ENCODE data around the gene POLN. TPM values are rescaled to one million over a fixed set of nuclear protein-coding genes. Genes with fewer than 3 reads are reported as not detected.

The POLN gene
- total RNA-seq, 2 experiments from 2014 or later, result 3.3 to 4.0 TPM

DNA sequence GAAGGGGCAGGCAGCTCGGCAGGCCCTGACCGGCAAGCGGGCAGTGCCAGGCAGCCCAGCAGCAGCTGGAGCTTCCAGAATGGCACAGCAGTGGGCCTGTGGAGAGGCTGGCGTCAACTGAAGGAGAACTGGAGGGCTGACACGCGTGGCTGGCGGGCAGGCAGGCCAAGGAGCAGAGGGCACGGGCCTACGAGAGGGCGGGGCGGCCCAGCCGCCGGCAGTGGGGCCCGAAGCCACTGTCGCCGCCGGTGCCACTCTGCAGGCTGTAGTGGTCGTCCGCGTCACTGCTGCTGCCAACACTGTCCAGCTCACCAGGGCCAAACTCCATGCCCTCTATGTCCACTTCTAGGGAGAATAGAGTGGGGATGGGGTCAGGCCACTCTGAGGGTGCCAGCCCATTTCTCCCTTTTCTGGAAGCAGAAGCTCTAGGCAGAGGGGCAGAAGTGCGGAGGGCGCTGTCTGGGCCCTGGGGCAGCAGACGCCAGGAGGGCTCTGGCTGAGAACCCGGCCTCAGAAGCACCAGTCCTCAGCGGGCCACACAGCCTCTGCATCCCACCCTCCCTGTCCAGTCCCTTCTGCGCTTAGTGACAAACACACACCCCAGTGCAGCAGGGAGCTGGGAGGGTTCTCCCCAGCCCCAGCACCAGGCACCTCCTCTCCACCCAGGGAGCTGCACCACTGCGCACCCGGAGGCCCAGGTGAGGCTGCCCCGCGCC is 8.6 kb upstream of the POLN start:
- Mint-ChIP-seq H3K9me3 (no peaks in the 10 kb centered on the region), H3K27me3 (no peaks in the 10 kb centered on the region), H3K36me3 (ENCODE audit: low read depth) (no peaks in the 10 kb centered on the region), H3K4me1 (no peaks in the 10 kb centered on the region), H3K4me3 (no peak overlapping the region), H3K27ac (no peak overlapping the region)
- ChIA-PET POLR2A (interaction anchor here (0.6 to 2.1 kb wide), 2 partner anchors 9 to 165 kb away, joined by 3 to 11 read pairs; partner anchors contain the start of genes HAUS3 and POLN), CTCF (no interaction called here)
- DNase-seq, result peak; percentile 15

DNA sequence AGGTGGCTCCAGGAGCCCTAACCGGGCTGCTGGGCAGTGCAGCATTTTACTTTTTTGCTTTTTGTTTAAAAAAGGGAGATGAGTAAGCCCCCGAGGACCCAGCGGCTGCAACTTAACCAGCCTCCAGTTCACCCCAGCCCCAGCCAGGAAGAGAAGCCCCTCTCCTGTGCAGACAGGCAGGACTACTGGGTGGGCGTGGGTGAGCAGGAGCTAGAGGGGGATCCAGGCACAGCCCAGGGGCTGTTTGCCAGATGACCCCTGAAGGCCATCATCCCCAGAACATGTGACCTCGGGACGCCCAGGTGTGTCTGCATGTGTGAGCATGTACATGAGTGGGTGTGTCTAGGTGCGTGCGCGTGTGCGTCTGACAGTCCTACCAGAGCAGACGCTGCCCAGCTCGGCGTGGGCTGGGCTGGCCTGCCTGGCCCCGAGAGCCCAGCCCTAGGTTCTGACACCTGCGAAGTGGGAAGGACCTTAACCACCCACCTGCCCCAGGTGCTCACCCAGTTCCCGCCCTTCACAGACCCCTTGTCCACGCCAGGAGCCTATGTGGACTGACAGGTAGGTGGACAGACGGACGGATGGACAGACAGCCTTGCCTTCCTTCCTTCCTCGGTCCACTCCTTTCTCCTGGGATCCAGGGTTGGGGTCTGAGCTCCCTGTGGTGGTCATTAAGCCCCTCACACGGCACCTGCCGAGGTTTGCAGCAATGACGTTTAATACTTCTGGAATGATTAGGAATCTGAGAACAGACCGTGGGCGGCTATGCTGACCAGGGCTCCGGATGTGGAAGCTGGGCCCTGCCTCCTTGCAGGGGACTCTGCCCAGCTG is 7.8 kb upstream of the POLN start:
- Mint-ChIP-seq H3K9me3 (no peaks in the 10 kb centered on the region), H3K36me3 (ENCODE audit: low read depth) (no peaks in the 10 kb centered on the region), H3K27ac (no peak overlapping the region), H3K4me1 (peaks cover 6% of the 10 kb centered on the region), H3K27me3 (no peaks in the 10 kb centered on the region), H3K4me3 (no peak overlapping the region)
- DNase-seq, result peak; percentile 11
- ChIA-PET CTCF (no interaction called here), POLR2A (interaction anchor here (0.6 to 2.1 kb wide), 2 partner anchors 9 to 14 kb away, joined by 4 to 11 read pairs; partner anchors contain the start of genes HAUS3 and POLN)

DNA sequence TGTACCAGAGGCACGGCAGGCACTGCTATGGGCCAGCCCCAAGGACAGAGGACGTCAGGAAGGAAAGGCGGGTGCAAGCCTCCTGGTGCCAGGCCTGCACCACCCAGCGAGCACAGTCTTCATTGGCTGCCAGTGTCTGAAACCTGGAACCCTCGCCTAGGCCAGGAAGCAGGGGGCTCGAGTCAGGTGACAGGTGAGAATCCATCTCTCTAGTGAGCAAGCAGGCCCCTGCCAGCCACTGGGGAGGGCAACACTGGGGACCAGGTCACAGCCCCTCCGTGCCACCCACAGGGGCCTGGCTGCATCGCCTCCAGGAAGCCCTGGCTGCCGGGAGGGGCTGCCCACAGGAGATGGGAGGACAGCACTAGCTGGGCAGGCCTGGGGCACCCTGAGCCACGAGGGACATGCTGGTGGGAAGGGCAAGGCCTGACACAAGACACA is 6.9 kb upstream of the POLN start:
- CTCF ChIA-PET, result no interaction called here
- Mint-ChIP-seq H3K27ac (no peak overlapping the region), H3K4me1 (peaks cover 11% of the 10 kb centered on the region), H3K27me3 (no peaks in the 10 kb centered on the region), H3K4me3 (no peak overlapping the region), H3K36me3 (ENCODE audit: low read depth) (no peaks in the 10 kb centered on the region), H3K9me3 (no peaks in the 10 kb centered on the region)
- POLR2A ChIA-PET, result interaction anchor here (0.6 kb wide), 1 partner anchor 15 kb away, joined by 4 read pairs; no protein-coding TSS in a partner anchor
- DNase-seq, result peak; percentile 15

DNA sequence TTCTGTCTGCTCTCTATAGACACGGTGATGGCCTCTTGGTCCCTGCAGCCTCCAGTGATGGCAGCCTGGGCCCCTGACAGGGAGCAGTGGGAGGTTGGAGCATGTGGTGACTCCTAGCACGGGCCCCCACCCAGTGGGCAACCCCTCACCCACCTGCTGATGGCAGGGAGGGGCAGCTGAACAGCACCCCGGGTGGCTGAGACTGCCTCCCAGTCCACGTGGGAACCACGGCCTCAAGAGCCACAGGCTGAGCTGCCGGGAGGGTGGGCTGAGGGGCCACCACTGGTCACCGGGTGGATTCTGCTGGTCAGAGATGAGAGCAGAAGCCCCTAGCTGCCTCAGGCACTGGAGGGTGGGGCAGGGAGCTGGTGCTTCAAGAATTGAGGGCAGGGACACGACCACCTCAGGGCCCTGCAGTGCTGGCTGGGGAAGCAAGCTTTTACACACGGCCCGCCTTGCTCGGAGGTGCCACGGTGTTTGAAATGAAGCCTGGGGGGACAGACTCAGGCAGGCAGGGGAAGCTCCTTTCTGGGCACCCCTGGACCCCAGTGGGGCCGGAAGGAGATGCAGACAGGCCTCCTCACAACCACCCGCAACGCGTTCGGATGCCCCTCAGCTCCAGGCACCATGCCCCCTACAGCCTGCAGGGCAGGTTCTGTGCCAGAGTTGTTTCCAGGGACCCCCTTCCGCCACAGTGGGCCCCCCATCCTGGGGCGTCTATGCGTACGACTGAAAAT is 6.3 kb upstream of the POLN start:
- H3K4me1 Mint-ChIP-seq, result peaks cover 17% of the 10 kb centered on the region
- POLR2A ChIA-PET, result no interaction called here
- no peak overlapping the region for H3K27ac Mint-ChIP-seq
- no peaks in the 10 kb centered on the region for H3K27me3 Mint-ChIP-seq
- DNase-seq, result peak; percentile 14
- CTCF ChIA-PET, result no interaction called here
- no peaks in the 10 kb centered on the region for H3K36me3 Mint-ChIP-seq (ENCODE audit: low read depth)
- no peaks in the 10 kb centered on the region for H3K9me3 Mint-ChIP-seq
- no peak overlapping the region for H3K4me3 Mint-ChIP-seq

DNA sequence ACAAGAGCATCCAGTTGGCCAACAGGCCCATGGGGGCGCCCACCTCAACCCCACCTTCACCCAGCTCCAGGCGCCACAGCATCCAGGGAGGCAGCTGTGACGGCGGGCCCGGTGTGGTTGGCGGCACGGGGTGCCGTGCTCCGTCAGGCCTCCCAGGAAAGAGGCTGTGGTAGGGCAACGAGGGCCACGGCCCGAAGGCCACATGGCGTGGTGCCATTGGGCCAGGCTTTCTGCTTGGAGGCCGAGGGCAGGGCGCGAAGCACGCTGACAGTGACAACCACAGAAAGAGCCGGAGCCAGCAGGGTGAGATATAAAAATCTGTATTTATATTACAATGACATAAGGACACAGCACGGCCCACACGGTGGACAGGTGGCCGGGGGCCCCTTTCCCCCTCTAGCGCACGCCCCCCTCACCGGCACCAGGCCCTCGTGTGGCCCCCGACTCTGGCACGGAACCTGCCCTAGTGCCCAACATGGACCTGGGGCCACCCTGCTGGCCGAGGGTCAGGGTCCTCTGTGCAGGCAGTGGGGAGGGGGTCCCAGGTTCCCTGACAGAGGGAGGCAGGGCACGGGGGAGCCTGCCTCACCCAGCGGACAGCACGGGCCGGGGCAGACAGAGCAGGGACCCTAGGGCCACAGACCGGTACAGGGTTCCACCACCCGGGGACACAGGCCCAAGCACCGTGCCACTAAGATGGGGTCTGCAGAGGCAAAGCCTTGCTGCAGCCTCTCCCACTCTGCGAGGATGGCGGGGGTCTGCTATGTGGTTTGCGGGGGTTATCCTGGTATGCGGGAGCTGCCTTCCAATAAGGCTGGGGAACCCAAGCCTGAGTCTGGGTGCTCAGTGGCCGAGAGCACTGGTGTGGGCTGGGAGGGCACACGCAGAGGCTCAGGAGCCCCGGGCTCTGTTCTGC is 5.5 kb upstream of the POLN start:
- ChIA-PET POLR2A (no interaction called here), CTCF (no interaction called here)
- no peaks in the 10 kb centered on the region for H3K36me3 Mint-ChIP-seq (ENCODE audit: low read depth)
- H3K27ac Mint-ChIP-seq, result no peak overlapping the region
- peak; percentile 15 for DNase-seq
- H3K4me1 Mint-ChIP-seq, result peaks cover 19% of the 10 kb centered on the region
- no peaks in the 10 kb centered on the region for H3K27me3 Mint-ChIP-seq
- H3K4me3 Mint-ChIP-seq, result no peak overlapping the region
- H3K9me3 Mint-ChIP-seq, result no peaks in the 10 kb centered on the region

DNA sequence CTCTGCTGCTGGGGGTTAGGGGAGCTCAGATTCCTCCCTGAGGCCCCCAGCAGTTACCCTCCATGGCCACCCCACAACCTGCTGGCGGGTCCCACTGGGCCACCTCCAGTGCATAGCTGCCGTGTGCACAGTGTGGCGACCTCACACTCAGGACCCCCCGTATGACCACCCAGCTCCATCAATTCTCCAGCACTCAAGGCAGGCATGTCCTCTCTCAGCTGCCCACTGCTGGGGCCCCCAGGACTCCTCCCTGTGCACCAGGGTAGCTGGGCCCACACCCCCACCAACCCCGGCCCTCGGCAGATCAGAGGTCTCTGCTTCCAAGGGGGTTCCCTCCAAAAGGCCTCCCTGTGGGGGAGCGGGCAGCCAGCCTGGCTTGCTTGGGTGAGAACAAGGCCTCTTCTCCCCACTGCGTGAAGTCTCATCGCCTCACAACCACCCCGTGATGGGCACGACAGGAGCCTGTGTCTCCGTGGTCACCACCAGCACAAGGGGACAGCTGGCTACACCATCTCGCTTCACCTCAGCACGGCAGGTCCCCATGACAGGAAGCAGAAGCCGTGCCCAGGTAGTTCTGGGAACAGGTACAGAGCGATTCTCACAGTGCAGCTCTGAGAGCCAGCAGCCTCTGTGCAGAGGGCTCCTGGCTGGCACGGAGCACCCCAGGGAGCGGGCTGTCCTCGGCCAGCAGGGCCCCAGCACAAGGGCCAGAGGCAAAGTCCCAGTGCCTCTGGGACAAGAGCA is 4.6 kb upstream of the POLN start:
- peaks cover 24% of the 10 kb centered on the region for H3K4me1 Mint-ChIP-seq
- CTCF ChIA-PET, result interaction anchor here (1.3 kb wide), 1 partner anchor 195 kb away, joined by 3 read pairs; no protein-coding TSS in a partner anchor
- POLR2A ChIA-PET, result no interaction called here
- no peak overlapping the region for H3K27ac Mint-ChIP-seq
- no peak overlapping the region for H3K4me3 Mint-ChIP-seq
- peak; percentile 14 for DNase-seq
- no peaks in the 10 kb centered on the region for H3K9me3 Mint-ChIP-seq
- H3K36me3 Mint-ChIP-seq (ENCODE audit: low read depth), result peaks cover under 1% of the 10 kb centered on the region
- H3K27me3 Mint-ChIP-seq, result no peaks in the 10 kb centered on the region

DNA sequence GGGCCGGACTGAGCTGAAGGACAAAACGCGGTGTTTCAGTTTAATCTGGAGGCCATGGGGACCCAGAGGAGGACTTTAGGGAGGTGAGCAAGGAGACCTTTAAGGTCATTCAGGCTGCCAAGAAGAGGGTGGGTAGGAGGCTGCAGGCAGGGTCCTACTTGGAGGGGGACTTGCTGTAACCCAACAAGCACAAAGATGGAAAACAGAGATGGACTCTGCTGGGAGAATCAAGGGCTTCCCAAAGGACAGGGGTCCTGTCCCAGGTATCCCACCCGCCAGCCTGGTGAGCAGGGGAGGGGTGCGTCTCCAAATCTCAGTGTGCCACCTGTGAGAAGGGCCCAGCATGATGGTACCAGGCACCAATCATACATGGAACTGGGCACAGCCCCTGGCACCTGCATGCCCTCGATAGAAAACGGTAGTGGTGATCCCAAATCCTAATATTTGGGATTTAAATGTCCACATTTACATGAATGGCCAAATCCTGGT is 3.9 kb upstream of the POLN start:
- Mint-ChIP-seq H3K4me3 (no peak overlapping the region), H3K36me3 (ENCODE audit: low read depth) (peaks cover 8% of the 10 kb centered on the region), H3K27ac (no peak overlapping the region), H3K4me1 (peaks cover 26% of the 10 kb centered on the region), H3K9me3 (no peaks in the 10 kb centered on the region), H3K27me3 (no peaks in the 10 kb centered on the region)
- ChIA-PET POLR2A (no interaction called here), CTCF (interaction anchor here (1.3 kb wide), 1 partner anchor 196 kb away, joined by 3 read pairs; no protein-coding TSS in a partner anchor)
- peak; percentile 11 for DNase-seq

DNA sequence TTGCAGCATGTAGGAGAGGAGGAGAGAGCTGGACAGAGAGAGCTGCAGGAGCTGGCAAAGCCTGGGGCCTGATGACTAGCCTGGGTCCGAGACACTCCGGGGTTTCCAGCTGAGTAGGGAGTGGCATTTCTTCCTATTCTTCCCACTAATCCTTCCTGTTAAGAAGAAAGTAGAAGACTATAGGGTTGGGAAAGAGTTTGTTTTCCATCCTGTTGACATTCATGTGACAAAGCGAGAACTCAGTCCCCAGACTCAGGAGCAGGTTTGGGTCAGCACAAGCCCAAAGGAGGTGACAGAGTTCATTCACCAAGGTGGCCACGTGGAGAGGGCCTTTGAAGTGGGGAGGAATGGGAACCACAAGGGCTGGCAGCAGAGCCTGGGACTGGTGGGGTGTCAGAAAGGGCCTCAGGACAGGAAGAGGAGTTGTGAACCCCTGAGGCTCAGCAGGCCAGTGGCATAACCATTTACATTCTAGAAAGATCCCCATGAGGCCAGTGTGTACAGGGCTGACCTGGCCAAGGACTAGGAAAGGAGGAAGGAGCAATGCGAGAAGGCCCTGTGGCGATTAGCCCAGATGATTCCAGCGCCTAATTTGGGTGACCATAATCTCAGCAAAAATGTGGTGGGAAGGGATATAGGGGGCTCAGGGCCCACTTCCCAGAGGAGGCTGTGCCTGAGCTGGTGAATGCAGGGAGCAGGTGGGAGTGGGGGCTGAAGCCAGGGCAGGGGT is 3.3 kb upstream of the POLN start:
- Mint-ChIP-seq H3K27ac (no peak overlapping the region), H3K4me1 (peaks cover 32% of the 10 kb centered on the region), H3K4me3 (no peak overlapping the region), H3K36me3 (ENCODE audit: low read depth) (peaks cover 14% of the 10 kb centered on the region), H3K9me3 (no peaks in the 10 kb centered on the region), H3K27me3 (no peaks in the 10 kb centered on the region)
- peak; percentile 15 for DNase-seq
- ChIA-PET CTCF (interaction anchor here (1.3 kb wide), 1 partner anchor 196 kb away, joined by 3 read pairs; no protein-coding TSS in a partner anchor), POLR2A (no interaction called here)

DNA sequence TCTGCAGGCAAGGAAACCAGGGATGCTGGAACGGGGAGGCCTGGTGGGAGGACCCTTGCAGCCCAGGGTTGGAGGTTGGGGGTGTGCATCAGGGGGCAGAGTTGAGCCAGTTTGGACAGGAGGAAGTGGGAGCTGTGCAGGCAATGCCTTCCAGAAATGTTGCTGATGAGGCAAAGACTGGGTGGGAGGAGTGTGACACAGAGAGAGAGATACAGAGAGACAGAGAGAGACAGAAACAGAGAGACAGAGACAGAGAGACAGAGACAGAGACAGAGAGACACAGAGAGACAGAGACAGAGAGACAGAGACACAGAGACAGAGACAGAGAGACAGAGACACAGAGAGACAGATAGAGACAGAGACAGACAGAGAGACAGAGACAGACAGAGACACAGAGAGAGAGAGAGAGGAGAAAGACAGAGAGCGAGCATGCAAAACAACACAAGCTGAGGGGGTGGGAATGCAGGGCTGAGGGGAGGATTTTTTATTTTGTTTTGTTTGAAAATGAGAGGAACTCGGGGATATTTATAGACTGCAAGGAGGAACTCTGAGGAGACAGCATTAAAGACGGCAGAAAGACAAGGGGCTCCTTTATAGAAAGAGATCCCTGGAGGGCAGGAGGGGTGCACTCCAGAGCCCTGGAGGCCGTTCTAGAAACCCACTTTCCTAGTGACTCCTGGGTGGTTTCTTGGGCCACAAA is 1.9 kb upstream of the POLN start:
- CTCF ChIA-PET, result no interaction called here

DNA sequence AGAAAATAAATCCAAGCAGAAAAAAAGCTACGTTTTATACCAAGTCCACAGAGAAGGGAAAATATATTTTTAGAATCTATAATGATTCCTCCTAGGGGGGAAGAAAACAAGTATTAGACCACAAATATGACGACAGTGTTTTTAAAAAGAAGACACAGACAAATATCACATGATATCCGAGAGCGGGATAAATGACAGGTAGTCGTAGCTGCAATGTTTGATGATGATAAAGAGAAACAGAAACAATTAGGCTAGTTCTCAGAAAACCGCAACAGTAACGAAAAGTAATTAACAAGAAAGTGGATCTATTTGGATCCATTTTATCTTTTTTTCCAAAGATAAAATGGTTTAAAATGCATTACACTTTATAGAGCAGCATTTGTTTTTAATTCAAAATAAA is 918 bp downstream of the POLN start:
- peaks cover 44% of the 10 kb centered on the region for H3K36me3 Mint-ChIP-seq (ENCODE audit: low read depth)
- peak overlapping the region; percentile 95 for H3K4me3 Mint-ChIP-seq
- ChIA-PET CTCF (interaction anchor here (1.2 to 2.5 kb wide), 8 partner anchors 18 to 228 kb away, joined by 3 to 15 read pairs (median 5); partner anchors contain the start of genes MXD4 and RNF4), POLR2A (interaction anchor here (0.5 to 5.5 kb wide), 22 partner anchors 8 to 1310 kb away, joined by 3 to 60 read pairs (median 8); partner anchors contain the start of genes CFAP99, FAM193A, MXD4 and NELFA)
- no peaks in the 10 kb centered on the region for H3K9me3 Mint-ChIP-seq
- DNase-seq, result peak; percentile 9
- H3K27me3 Mint-ChIP-seq, result no peaks in the 10 kb centered on the region
- peak overlapping the region; percentile 92 for H3K27ac Mint-ChIP-seq
- H3K4me1 Mint-ChIP-seq, result peaks cover 63% of the 10 kb centered on the region

More for the DNA sequence above, 1.9 kb upstream of the POLN start:
- H3K4me3 Mint-ChIP-seq, result no peak overlapping the region
- no peaks in the 10 kb centered on the region for H3K27me3 Mint-ChIP-seq
- peaks cover 24% of the 10 kb centered on the region for H3K36me3 Mint-ChIP-seq (ENCODE audit: low read depth)
- POLR2A ChIA-PET, result no interaction called here
- no peak overlapping the region for H3K27ac Mint-ChIP-seq
- no peaks in the 10 kb centered on the region for H3K9me3 Mint-ChIP-seq
- DNase-seq, result peak; percentile 21
- peaks cover 43% of the 10 kb centered on the region for H3K4me1 Mint-ChIP-seq

Data from activated CD4-positive, alpha-beta memory T cell treated with anti-CD3 and anti-CD28 coated beads, Interleukin-2, amount 10 ng/mL, durations not matched to agents 7 days and 5 days (primary cell).